H1 (cell line): ENCODE measurements around the gene KLHL21. TPM values are rescaled to one million over a fixed set of nuclear protein-coding genes. Genes with fewer than 3 reads are reported as not detected.

ENCODE experiments used
- CHD1 ChIP-seq: IDR thresholded peaks from 2 replicates; pipeline ENCODE4 v1.6.1; 2012; ENCODE audit warnings: low read depth, low read length, improper control_type of control experiment
- CHD2 ChIP-seq: IDR thresholded peaks from 2 replicates; pipeline ENCODE4 v1.6.1; 2012; ENCODE audit warnings: low read length, improper control_type of control experiment
- E2F6 ChIP-seq: IDR thresholded peaks from 2 replicates; pipeline ENCODE4 v1.6.1; 2012; ENCODE audit warnings: inconsistent platforms
- EP300 ChIP-seq, 2 experiments: IDR thresholded peaks; 1 replicate in 1 of 2; 2 replicates in 1 of 2; pipeline ENCODE4 v1.6.1; 2011 to 2012; ENCODE audit warnings: low read depth in 2 of 2, low read length in 2 of 2, mild to moderate bottlenecking in 2 of 2, borderline replicate concordance in 1 of 2, inconsistent platforms in 1 of 2, moderate library complexity in 1 of 2
- HDAC2 ChIP-seq, 2 experiments: fragments of 300-600 bp in 1 of 2; sonication (generic) in 1 of 2; IDR thresholded peaks; 2 replicates each; pipeline ENCODE4 v1.6.1; 2011 to 2012; ENCODE audit warnings: low read depth in 2 of 2, low read length in 2 of 2, mild to moderate bottlenecking in 2 of 2, moderate library complexity in 2 of 2, borderline replicate concordance in 1 of 2, inconsistent platforms in 1 of 2
- POLR2AphosphoS5 ChIP-seq: IDR thresholded peaks from 2 replicates; pipeline ENCODE4 v1.6.1; 2011; ENCODE audit warnings: low read depth, low read length
- RBBP5 ChIP-seq: IDR thresholded peaks from 2 replicates; pipeline ENCODE4 v1.7.1; 2012; ENCODE audit warnings: low read depth, mild to moderate bottlenecking, inconsistent platforms, low read length, moderate library complexity, borderline replicate concordance
- RFX5 ChIP-seq: IDR thresholded peaks from 2 replicates; pipeline ENCODE4 v1.6.1; 2011; ENCODE audit warnings: low read depth, low read length, improper control_type of control experiment, borderline replicate concordance
- SAP30 ChIP-seq: fragments of 300-600 bp; sonication (generic); IDR thresholded peaks from 2 replicates; pipeline ENCODE4 v1.7.1; 2012; ENCODE audit warnings: low read length, moderate library complexity, mild to moderate bottlenecking, inconsistent platforms; ENCODE audit not compliant: insufficient read depth, insufficient replicate concordance
- SIRT6 ChIP-seq: IDR thresholded peaks from one replicate; pipeline ENCODE4 v1.7.1; 2012; ENCODE audit warnings: low read length, inconsistent platforms
- SP2 ChIP-seq: IDR thresholded peaks from 2 replicates; pipeline ENCODE4 v1.6.1; 2012; ENCODE audit warnings: mild to moderate bottlenecking, low read length, inconsistent platforms
- TBP ChIP-seq: IDR thresholded peaks from 2 replicates; pipeline ENCODE4 v1.6.1; 2011; ENCODE audit warnings: low read depth, low read length, improper control_type of control experiment
- polyA plus RNA-seq, 7 experiments: library from polyadenylated mRNA; depleted of rRNA in 3 of 7; stranded (reverse) in 5 of 7; unstranded in 2 of 7; fragments of >200 nt in 5 of 7; fragments of 200-250 nt in 2 of 7; gene quantifications; 1 replicate in 5 of 7; 2 replicates in 1 of 7; 4 replicates in 1 of 7; pipeline versions ENCODE4 v1.2.1 to v1.2.3, GENCODE V29; 2011 to 2013; ENCODE audit warnings: missing spikeins in 2 of 7, mixed read lengths in 2 of 7
- total RNA-seq: library from RNA; stranded (reverse); fragmentation: NEBNext Ultra II Directional; extraction: Animal tissue kit (Norgen Biotek cat#: 25700); gene quantifications from 2 replicates; pipeline ENCODE4 v1.2.1, GENCODE V29; 2021

KLHL21 gene
- total and polyA plus RNA-seq, 2 of the 8 experiments (the other 6 are each of a cell fraction or from before 2014, with no cell fraction given), result 11.9 to 22.3 TPM

- TF ChIP-seq E2F6 (no peak), RFX5 (no peak), TBP (no peak), HDAC2 (IDR thresholded peaks at IDR 0.05; ENCODE audit: borderline replicate concordance in 1 of 2, low read depth in 2 of 2, low read length in 2 of 2) (no peak; a peak in 1 of 4 replicates), EP300 (IDR thresholded peaks at IDR 0.05; ENCODE audit: borderline replicate concordance in 1 of 2, low read depth in 2 of 2, low read length in 2 of 2) (no peak), POLR2AphosphoS5 (no peak), CHD1 (no peak), CHD2 (no peak), RBBP5 (0 out of 2 replicates have a peak, but pooled peaks have one; percentile 39), SIRT6 (no peak), SAP30 (peak; percentile 59), SP2 (no peak)
- TF ChIP-seq, all 59 proteins: peak for 8
Measured at GRCh38 chr1:6612641-6613360, 10.1 kb upstream of the KLHL21 start (continued).
